ENCODE measurements around the gene GRIK2.

DNA sequence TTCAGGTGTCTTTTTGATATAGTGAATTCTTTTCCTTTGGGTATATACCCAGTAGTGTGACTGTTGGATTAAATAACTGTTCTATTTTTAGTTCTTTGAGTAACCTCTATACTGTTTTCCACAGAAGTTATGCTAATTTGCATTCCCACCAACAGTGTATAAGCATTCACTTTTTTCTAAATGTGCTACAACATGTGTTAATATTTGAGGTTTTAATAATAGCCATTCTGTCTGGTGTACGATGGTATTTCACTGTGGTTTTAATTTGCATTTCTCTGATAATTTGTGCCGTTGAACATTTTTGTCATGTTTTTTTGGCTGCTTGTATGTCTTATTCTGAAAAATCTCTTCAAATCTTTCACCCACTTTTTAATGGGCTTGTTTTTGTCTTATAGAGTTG is 563.5 kb downstream of the GRIK2 start:
- TF ChIP-seq CTCF (IDR thresholded peaks at IDR 0.05) (no peak), POLR2A (IDR thresholded peaks at IDR 0.05) (no peak)

Data from Peyer's patch (tissue), 4 donors.